Measurements from ENCODE around the gene YWHAE. TPM values are rescaled to one million over a fixed set of nuclear protein-coding genes. Genes with fewer than 3 reads are reported as not detected.

The YWHAE gene
- total and polyA plus RNA-seq, 10 of the 15 experiments (the other 5 are each of a cell fraction or from before 2014, with no cell fraction given), result 189 to 651 (median 469) TPM

DNA sequence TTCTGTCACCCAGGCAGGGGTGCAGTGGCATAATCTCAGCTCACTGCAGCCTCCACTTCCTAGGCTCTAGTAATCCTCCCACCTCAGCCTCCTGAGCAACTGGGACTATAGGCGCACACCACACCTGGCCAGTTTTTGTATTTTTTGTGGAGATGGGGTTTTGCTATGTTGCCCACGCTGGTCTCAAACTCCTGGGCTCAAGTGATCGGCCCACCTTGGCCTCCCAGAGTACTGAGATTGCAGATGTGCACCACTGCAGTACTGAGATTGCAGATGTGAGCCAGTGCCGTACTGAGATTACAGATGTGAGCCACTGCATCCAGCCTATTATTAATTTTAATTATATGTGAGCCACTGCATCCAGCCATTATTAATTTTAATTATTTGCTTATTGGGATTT lies 42.2 kb upstream of the YWHAE start:
- WGBS (ENCODE audit: insufficient coverage, insufficient replicate concordance, low lambda C conversion rate, missing lambda C conversion rate), result 100% methylated on average over 4 of the region's 4 CpGs
- Histone ChIP-seq H3K4me3 (no peak overlapping the region), H3K79me2 (ENCODE audit: control insufficient read depth, insufficient read depth, low read length) (peaks cover 44% of the 10 kb centered on the region), H3K4me2 (ENCODE audit: control insufficient read depth, insufficient read depth) (no peak overlapping the region), H2AFZ (ENCODE audit: control insufficient read depth, low read depth, low read length) (no peak overlapping the region), H3K36me3 (ENCODE audit: control insufficient read depth in 2 of 2, insufficient read depth in 2 of 2, low read length in 1 of 2) (peaks cover 0 to 2% of the 10 kb centered on the region in 2 experiments; a peak in 2 of 4 replicates), H3K9ac (ENCODE audit: control insufficient read depth, insufficient read depth, low read length) (no peak overlapping the region), H3K4me1 (ENCODE audit: control insufficient read depth, insufficient read depth, low read length) (no peaks in the 10 kb centered on the region), H4K20me1 (ENCODE audit: control insufficient read depth, insufficient read depth) (peaks cover 3% of the 10 kb centered on the region; the same call in 1 of the 2 replicates), H3K27ac (ENCODE audit: control insufficient read depth, insufficient read depth) (no peak overlapping the region), H3K27me3 (replicated peaks in 1 of 2; ENCODE audit: control insufficient read depth in 2 of 2, insufficient read depth in 2 of 2, low read length in 1 of 2) (no peaks in the 10 kb centered on the region), H3K9me3 (replicated peaks; ENCODE audit: control insufficient read depth, insufficient read depth, low read length) (no peaks in the 10 kb centered on the region)
- ChIA-PET CTCF (interaction anchor here (1.5 kb wide), 1 partner anchor 77 kb away, joined by 5 read pairs; no protein-coding TSS in a partner anchor), RAD21 (ENCODE audit: unreplicated experiment) (no interaction called here), SMC1A (ENCODE audit: uncharacterized antibody, unreplicated experiment) (interaction anchor here (1.8 kb wide), 1 partner anchor 45 kb away, joined by 3 read pairs; no protein-coding TSS in a partner anchor), POLR2A (no interaction called here)
- ATAC-seq (no peak), FAIRE-seq (no peak), DNase-seq (ENCODE audit: low read depth, low spot score) (no peak)
- no TSS peak for BruUV-seq (replicated peaks)
- intact Hi-C loops (cut with micrococcal nuclease; ENCODE audit: unreplicated experiment), result no loop called here
- in situ Hi-C loops (cut with MboI), result no loop called here
- TF ChIP-seq NBN (IDR thresholded peaks at IDR 0.05) (no peak), IRF5 (IDR thresholded peaks at IDR 0.05; ENCODE audit: borderline replicate concordance) (no peak), CHD1 (IDR thresholded peaks at IDR 0.05; ENCODE audit: low read depth, low read length) (no peak), CHD4 (IDR thresholded peaks at IDR 0.05) (no peak), ZNF592 (IDR thresholded peaks at IDR 0.05) (no peak), ZBTB40 (IDR thresholded peaks at IDR 0.05; ENCODE audit: borderline replicate concordance) (no peak), EED (IDR thresholded peaks at IDR 0.05; ENCODE audit: low read depth) (no peak), ZNF274 (IDR thresholded peaks at IDR 0.05; ENCODE audit: insufficient read depth, insufficient read length) (no peak)
- TF ChIP-seq, protein P1, sequence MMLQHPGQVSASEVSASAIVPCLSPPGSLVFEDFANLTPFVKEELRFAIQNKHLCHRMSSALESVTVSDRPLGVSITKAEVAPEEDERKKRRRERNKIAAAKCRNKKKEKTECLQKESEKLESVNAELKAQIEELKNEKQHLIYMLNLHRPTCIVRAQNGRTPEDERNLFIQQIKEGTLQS (IDR thresholded peaks at IDR 0.05; ENCODE audit: borderline replicate concordance, extremely low read depth, low read depth, low read length), result no peak

Data from GM12878 (cell line).